Hematopoietic multipotent progenitor cell treated with erythropoietin and hydrocortisone succinate and interleukin-3 and kit ligand, for 15 days (in vitro differentiated cells): ENCODE results near the gene CTNND1.
A peak's percentile ranks its signal among the peaks of the same experiment; 100 is the strongest.
"Not testable (repeated sequence)": the region's sequence is repeated elsewhere in the genome, so short reads cannot be mapped to it uniquely, and the experiment has no call there.

Source experiments
- DNase-seq: peaks from one replicate; pipeline ENCODE4 v3.0.0-alpha.2; 2015; ENCODE audit warnings: low spot score

The CTNND1 gene, protein sequence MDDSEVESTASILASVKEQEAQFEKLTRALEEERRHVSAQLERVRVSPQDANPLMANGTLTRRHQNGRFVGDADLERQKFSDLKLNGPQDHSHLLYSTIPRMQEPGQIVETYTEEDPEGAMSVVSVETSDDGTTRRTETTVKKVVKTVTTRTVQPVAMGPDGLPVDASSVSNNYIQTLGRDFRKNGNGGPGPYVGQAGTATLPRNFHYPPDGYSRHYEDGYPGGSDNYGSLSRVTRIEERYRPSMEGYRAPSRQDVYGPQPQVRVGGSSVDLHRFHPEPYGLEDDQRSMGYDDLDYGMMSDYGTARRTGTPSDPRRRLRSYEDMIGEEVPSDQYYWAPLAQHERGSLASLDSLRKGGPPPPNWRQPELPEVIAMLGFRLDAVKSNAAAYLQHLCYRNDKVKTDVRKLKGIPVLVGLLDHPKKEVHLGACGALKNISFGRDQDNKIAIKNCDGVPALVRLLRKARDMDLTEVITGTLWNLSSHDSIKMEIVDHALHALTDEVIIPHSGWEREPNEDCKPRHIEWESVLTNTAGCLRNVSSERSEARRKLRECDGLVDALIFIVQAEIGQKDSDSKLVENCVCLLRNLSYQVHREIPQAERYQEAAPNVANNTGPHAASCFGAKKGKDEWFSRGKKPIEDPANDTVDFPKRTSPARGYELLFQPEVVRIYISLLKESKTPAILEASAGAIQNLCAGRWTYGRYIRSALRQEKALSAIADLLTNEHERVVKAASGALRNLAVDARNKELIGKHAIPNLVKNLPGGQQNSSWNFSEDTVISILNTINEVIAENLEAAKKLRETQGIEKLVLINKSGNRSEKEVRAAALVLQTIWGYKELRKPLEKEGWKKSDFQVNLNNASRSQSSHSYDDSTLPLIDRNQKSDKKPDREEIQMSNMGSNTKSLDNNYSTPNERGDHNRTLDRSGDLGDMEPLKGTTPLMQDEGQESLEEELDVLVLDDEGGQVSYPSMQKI

DNA sequence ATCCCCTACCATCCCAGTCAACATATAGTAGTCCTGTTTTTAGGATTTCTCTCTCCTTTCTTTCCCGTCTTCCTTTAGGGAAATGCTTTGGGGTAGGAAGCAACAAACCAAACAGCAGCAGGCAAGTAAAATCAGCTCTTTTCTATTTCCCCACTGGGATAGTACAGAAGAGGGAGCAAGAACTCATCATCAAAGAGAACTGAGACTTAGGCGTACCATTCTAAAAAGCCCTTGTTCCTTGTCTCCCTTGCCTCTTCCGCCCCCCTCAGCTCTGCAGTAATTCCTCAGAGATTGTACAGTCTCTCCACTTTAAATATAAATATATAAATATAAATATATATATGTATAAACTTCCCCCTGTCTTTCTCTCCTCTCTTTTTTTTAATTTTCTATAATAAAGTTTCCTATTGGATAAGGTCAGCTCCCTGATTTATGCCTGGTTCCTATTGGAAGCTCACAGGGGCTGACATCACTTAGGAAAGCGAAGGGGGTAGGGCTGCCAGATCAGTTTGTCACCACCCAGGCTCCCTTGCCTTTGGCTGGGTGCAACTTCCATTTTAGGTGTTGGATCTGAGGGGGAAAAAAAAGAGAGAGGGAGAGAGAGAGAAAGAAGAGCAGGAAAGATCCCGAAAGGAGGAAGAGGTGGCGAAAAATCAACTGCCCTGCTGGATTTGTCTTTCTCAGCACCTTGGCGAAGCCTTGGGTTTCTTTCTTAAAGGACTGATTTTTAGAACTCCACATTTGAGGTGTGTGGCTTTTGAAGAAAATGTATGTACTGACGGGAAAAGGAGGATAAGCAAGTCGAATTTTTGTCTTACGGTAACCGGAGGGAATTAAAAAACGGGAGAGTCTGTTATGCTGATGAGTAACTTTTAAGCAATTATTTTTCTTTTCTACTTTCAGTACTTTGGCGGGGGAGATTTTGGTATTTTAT is at the start of gene CTNND1:
Gene CTNND1 (plus strand): TSS at position 502 of the 934 bp plus-strand sequence. CDS start 29,677 bp downstream, outside the sequence.
- peak; percentile 60 for DNase-seq

DNA sequence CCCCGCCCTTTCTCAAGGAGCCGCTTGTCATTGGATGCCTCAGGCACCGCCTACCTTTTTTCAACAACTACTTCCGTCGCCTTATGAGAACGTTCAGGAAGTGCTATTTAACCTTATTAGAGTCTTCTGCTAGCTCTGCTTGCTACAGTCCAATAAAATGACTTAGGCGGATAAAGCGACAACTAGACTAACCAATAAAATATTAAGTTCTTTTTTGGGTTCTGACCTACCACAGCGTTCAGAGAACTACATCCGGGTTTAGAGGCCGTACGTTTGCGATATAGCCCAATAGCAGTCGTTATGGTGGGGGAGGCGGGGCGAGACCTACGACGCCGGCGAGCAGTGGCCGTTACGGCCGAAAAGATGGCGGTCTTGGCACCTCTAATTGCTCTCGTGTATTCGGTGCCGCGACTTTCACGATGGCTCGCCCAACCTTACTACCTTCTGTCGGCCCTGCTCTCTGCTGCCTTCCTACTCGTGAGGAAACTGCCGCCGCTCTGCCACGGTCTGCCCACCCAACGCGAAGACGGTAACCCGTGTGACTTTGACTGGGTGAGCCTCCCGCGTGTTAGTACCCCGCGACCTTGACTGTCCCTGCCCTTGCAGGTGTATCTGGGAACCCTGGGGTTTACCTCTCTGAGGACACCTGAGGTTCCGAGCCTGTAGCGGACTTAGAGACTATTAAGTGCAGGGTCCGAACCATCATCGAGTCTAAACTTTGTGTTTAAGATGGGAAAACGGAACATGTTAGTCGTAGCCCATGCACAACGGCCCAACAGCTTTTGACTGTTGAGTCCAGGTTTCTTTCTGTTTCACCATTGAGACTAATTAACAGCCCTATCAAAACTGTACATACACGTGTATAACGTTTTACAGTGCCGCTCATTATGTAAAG is 49.1 kb upstream of the CTNND1 start, which contains the start of gene TMX2:
Gene TMX2 (plus strand): TSS at position 338 of the 895 bp plus-strand sequence. CDS start 26 bp downstream, at position 364.
- peak; percentile 98 for DNase-seq

DNA sequence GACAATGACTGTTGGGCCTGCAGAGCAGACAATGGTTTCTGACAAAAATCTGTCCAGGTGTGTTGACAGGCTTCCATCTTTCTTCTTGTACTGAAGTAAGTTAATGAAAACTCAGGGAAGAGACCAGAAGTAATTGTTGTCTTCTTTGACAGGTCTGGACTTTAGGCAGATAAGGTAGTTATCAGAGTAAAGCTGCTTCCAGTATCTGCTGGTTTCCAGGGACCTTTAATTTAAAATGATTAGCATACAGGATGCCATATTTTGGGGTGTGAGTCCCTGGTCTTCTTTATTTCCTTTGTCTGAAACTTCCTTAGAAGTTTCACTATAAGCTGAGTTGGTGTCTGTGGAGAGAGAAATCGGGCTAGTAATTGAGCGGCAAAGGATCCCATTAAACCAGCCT is 47.8 kb upstream of the CTNND1 start:
- DNase-seq, result no peak

DNA sequence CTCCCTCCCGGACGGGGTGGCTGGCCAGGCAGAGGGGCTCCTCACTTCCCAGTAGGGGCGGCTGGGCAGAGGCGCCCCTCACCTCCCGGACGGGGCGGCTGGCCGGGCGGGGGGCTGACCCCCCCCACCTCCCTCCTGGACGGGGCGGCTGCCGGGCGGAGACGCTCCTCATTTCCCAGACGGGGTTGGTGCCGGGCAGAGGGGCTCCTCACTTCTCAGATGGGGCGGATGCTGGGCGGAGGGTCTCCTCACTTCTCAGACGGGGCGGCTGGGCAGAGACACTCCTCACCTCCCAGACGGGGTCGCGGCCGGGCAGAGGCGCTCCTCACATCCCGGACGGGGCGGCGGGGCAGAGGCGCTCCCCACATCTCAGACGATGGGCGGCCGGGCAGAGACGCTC is 44.9 kb upstream of the CTNND1 start:
- not testable (repeated sequence) for DNase-seq

DNA sequence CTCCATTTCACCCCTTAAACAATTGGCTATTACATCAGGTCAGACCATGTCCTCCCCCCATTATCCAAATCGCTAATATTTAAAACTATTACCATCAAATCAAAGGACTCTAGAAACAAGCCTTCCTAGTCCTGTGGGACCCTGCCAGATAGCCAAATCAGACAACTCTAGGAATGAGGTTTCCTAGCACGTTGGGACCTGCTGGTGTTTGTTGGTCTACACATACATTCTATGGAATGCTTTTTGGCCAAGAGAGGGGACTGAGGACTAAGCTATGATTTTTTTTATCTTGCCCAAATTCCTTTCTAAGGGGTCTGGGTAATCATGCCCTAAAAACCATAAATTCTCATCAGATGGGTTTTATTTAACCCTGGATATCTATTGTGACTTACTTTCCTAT is 34.4 kb upstream of the CTNND1 start:
- DNase-seq, result no peak

DNA sequence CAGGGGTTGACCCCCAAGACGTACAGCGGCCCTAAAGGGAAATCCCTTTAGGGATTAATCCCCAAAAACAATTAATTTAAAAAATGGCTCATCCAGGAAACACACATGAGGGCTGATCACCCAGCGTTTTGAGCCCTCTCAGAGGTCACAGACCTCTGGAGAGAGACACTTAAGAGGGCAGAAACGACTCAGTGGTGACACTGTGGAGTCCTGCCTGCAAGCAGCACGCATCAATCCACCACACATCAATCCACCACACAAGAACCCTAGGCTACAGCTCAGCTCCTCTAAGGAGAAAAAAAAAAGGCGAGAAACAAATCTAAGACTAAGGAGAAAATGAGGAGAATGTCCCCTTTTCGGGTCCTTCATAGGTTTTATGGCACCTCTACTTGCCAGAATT is 32.8 kb upstream of the CTNND1 start:
- DNase-seq, result no peak

DNA sequence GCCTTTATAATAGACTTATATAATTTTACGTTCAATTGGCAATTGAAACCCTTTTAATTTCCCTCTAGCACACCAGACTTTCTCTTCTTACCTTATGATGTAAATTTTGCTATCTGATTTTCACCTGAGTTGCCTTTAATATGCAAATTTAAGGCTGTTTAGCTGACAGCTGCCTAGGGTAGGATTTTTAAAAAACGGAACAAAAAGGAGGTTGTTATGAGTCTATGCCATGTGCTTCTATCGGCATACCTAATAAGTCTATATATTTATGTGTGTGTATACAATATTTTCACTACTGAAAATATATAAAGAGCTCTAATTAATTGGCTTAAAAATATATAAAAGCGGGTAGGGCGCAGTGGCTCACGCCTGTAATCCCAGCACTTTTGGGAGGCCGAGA is 32.1 kb upstream of the CTNND1 start:
- no peak for DNase-seq

DNA sequence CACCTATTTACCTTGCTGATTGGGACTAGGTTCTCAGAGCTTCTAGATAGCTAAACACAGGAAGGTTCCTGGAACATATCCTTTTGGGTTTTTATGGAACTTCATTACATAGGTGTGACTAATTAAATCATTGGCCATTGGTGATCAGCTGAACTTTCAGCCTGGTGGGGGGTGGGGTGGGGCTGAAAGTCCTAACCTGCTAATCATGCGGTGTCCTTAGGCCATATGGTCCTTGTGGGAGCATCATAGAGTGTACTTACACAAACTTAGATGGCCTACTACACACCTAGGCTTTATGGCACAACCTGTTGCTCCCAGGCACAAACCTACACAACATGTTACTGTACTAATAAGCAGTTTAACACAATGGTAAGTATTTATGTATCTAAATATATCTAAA is 28.9 kb upstream of the CTNND1 start:
- DNase-seq, result no peak

DNA sequence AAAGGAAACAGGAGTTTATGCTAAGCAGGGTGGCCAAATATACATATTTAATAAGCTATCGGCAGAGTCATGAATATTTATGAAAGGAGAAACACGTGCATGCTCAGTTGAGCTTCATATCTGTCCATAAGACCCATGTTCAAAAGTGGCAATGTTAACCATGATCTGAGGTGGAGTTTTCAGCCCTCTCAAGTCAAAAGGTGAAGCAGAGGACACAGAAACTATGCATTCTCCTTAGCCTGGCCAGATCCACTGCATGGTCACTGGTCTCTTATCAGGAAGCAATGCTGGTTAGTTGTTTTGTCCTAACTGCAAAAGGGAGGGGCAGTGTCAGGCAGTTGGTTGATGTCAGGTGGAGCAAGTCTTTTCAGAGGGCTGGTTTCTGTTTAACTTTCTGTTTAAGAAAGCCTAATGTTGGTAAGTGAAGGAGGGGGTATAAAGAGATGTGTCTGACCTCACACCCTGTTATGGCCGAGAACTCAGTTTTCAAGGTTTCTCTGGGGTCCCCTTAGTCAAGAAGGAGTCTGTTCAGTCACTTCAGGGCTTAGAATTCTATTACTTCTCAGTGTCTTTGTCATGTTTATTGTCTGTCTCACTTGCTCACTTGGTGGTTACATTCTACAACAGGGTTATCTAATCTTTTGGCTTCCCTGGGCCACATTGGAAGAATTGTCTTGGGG is 25.8 kb upstream of the CTNND1 start:
- DNase-seq, result peak; percentile 31

DNA sequence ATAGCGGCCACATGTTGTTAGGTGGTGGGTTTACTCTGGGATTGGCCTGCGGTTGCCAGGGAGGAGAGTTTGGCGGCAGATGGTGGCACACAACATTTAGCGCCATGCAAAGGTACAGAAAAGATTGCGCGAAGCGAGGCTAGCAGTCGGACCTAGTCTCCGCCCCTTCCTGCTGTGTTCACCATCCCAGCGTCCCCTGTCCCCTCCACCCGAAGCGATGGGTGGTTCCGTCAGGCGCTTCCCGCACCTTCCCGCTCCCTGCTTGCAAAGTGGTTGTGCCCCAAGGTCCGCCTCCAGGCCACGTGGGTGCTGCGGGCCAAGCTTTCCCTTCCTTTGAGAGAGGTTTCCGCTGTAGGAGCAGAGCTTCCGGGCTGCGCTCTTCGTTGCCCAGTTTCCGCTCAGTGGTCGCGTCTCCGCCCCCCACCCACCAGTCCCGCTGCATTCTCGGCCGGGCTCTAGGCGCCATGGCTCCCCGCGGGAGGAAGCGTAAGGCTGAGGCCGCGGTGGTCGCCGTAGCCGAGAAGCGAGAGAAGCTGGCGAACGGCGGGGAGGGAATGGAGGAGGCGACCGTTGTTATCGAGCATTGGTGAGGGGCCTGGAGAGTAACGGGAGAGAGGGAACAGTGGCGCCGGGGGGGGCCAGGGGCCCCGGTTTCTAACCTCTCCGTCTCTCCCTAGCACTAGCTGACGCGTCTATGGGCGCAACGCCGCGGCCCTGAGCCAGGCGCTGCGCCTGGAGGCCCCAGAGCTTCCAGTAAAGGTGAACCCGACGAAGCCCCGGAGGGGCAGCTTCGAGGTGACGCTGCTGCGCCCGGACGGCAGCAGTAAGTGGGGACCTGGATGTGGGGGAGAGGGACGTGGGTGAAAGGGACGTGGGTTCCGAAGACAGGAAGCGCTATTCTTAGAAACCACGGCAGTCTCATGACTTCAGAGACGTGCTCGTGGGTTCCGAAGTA is 20.2 kb upstream of the CTNND1 start, which contains the start of gene SELENOH:
Gene SELENOH (plus strand): TSS at position 360 of the 955 bp plus-strand sequence. CDS start 105 bp downstream, at position 465.
- peak; percentile 86 for DNase-seq

DNA sequence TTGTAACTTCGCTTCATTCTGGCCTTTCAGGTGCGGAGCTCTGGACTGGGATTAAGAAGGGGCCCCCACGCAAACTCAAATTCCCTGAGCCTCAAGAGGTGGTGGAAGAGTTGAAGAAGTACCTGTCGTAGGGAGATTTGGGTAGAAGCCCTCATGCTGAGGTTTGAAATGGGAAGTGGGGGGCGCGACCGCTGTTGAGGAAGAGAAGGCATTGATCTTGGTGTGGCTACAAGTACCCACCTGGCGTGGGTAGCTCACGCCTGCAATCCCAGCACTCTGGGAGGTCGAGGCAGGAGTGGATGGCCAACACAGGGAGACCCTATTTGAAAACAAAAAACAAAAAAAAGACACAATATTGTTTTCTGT is 19.5 kb upstream of the CTNND1 start:
- no peak for DNase-seq

DNA sequence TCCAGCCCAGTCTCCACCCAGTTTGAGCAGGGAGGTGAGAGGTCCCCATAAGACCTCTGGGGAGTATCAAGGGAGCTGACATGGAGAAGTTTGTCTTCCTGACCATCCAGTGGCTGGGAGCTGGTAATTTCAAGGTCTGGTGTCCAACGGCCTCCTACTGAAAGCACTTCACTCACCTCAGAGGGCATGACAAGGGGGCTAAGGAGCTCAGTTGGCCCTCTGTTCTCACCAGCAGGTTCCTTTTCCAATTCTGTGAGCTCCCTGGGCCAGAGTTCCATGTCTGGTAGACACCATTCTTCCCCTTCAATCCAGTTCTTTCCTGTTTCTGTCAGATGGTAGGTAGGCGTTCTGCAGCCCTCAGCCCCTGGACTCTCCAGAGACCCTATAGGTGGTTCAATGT is 17.2 kb upstream of the CTNND1 start:
- DNase-seq, result no peak

DNA sequence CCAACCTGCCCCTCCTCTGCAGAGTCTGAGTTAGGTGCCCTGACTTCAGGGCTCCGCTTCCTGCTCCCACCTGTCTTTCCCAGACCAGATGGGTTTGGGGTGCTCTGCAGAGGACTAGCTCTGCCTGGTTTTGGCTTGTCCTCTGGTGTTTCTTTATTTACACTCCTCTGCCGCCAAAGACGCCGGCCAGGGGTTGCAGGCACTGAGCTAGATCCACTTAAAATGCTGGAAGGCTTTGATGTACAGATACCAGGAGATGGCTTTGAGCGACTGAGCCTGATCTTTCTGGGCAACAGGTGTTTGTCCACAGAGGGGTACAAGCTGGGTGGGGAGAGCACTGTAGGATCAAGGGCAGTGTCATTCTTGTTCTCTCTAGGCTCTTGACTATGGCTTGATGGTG is 16.4 kb upstream of the CTNND1 start:
- DNase-seq, result no peak

DNA sequence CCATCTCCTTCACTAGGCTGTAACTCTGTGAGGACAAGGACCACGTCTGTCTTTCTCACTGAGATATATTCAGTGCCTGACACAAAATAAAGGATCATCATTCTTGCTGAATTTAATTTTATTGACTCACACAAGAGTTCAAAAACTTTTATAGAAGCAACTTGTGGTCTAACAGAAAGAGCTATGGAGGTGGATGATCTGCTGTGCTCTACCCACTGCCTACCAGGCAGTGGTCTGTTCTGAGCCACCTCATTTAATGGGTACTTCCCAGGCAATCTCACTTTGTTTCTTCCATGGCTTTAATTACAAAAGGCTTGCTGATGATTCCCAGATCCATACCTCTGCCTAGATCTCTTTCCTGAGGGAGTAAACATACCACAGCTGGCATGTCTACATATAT is 14.7 kb upstream of the CTNND1 start:
- DNase-seq, result no peak

DNA sequence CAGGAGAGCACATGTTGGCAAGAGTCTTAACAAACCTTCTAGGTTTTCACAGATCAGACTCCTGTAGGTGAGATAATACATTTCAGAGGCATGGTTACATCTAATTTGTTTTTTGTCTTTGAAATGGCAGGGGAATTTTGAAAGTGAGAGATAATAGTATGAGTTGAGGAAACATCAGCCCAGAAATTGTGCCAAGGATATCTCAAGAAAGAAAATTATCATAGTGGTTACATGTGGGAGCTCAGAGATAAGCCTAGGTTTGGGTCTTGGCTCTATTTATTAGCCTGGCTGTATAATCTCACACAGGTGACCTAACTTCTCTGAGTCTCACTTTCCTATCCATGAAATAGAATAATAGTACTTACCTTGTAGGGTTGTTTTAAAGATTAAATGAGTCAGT is 10.4 kb upstream of the CTNND1 start:
- DNase-seq, result no peak

DNA sequence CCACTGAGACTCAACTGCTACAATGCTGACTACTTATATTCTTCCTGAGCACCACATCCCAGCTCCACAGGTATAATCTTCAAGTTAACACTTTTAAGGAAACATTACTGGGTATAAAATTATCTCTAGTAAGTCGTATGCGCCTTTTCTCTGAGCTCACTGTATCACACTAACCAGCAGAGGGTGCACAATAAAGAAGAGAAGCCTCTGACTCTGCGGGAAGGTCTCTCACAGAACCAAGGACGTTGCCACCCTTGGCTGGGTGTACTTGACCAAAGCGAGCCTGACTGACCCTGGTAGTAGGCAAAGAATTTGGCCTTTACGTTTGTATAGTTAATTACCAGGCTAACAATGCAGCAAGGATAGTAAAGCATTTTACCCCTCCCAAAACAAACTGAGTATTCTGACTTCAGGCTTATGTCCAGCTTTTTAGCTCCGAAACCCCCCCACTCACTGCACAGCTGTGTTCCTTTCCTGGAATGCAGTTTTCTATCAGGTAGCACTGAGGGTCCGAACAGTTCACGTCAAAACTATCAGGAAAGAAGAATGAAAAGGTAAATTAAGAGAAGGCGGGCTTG is 9.8 kb upstream of the CTNND1 start, which contains the start of gene BTBD18:
Gene BTBD18 (minus strand): TSS at position 144 of the 578 bp plus-strand sequence. CDS start 631 bp downstream, outside the sequence.
- DNase-seq, result peak; percentile 53

DNA sequence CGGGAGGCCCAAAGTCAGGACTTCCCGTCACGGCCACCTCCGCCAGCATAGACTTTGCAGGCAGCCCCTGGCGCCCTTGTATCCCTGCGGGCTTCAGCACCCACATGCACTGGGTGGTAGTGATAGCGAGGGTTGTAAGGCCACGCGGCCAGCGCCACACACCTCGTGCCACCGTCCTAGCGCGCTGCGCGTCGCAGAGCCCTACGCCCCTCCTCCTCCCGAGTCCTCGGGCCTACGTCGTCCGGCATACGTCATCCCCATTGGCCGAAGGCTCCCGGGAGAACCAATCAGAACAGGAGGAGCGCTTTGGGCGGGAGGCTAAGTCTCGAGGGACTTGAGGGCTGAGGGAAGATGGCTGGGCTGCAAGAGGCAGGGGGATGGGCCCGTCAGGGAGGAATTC is 8.6 kb upstream of the CTNND1 start:
- DNase-seq, result no peak

DNA sequence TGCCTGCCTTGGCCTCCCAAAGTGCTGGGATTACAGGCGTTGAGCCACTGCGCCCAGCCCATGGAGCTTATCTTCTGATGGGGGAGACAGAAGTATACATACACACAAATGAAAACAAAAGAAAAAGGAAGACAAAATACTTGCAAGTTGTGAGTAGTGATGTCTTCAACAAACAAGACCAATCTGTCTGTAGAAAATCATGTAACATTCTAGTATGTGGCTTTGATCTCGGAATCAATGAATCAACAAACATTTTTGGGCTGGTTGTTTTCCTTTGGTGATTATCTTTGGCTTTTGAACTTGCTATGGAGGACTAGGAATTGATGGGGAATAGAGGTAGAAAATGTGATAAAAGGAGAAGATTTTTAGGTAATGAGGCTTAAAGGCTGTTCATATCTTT is 3.4 kb upstream of the CTNND1 start:
- no peak for DNase-seq
